Measurements from ENCODE around the gene NUAK1. TPM values are rescaled to one million over a fixed set of nuclear protein-coding genes. Genes with fewer than 3 reads are reported as not detected.

NUAK1 gene
- total RNA-seq, 1 donor = 21.7 TPM

GRCh38 chr12:106141003-106141402, 2.2 kb upstream of the NUAK1 start:
- H3K9me3 ChIP-seq (ENCODE audit: low read depth, low read length) = no peaks in the 10 kb centered on the region
- peaks cover 38% of the 10 kb centered on the region for H3K4me1 ChIP-seq (ENCODE audit: insufficient read depth, low read length)
- no peak overlapping the region for H3K27ac ChIP-seq (ENCODE audit: low read depth, low read length)
- H3K79me2 ChIP-seq (ENCODE audit: insufficient read depth, low read length) = peaks cover 40% of the 10 kb centered on the region
- H3K4me3 ChIP-seq (ENCODE audit: insufficient read depth, low read length) = peak overlapping the region; percentile 83
- H3K27me3 ChIP-seq (ENCODE audit: insufficient read depth, low read length) = no peaks in the 10 kb centered on the region
- no peak for DNase-seq (ENCODE audit: insufficient read length, low spot score, missing footprints)
- H3K36me3 ChIP-seq (ENCODE audit: insufficient read depth, low read length) = no peaks in the 10 kb centered on the region
- H4K20me1 ChIP-seq (ENCODE audit: insufficient read depth, low read length) = peaks cover 19% of the 10 kb centered on the region
- TF ChIP-seq CTCF (IDR thresholded peaks at IDR 0.05; ENCODE audit: extremely low read depth, low read depth, low read length) = no peak
- peak overlapping the region; percentile 88 for H3K4me2 ChIP-seq (ENCODE audit: insufficient read depth, low read length)
- H2AFZ ChIP-seq (ENCODE audit: low read length) = no peak overlapping the region

- no peak for TF ChIP-seq CTCF (IDR thresholded peaks at IDR 0.05; ENCODE audit: extremely low read depth, low read depth, low read length)
- peaks cover 42% of the 10 kb centered on the region for H3K4me1 ChIP-seq (ENCODE audit: insufficient read depth, low read length)
- no peak for DNase-seq (ENCODE audit: insufficient read length, low spot score, missing footprints)
- H3K4me2 ChIP-seq (ENCODE audit: insufficient read depth, low read length) = peak overlapping the region; percentile 88
- peak overlapping the region; percentile 75 for H3K27ac ChIP-seq (ENCODE audit: low read depth, low read length)
- H3K9me3 ChIP-seq (ENCODE audit: low read depth, low read length) = no peaks in the 10 kb centered on the region
- H2AFZ ChIP-seq (ENCODE audit: low read length) = peak overlapping the region; percentile 51
- H3K4me3 ChIP-seq (ENCODE audit: insufficient read depth, low read length) = peak overlapping the region; percentile 83
- peaks cover 45% of the 10 kb centered on the region for H3K79me2 ChIP-seq (ENCODE audit: insufficient read depth, low read length)
- no peaks in the 10 kb centered on the region for H3K27me3 ChIP-seq (ENCODE audit: insufficient read depth, low read length)
- no peaks in the 10 kb centered on the region for H3K36me3 ChIP-seq (ENCODE audit: insufficient read depth, low read length)
- H4K20me1 ChIP-seq (ENCODE audit: insufficient read depth, low read length) = peaks cover 19% of the 10 kb centered on the region
These were observed 1.7 kb upstream of the NUAK1 start for GRCh38 chr12:106140223-106140986.

- TF ChIP-seq CTCF (IDR thresholded peaks at IDR 0.05; ENCODE audit: extremely low read depth, low read depth, low read length) = no peak
- Histone ChIP-seq H4K20me1 (ENCODE audit: insufficient read depth, low read length) (peaks cover 18% of the 10 kb centered on the region), H3K9me3 (ENCODE audit: low read depth, low read length) (no peaks in the 10 kb centered on the region), H3K4me2 (ENCODE audit: insufficient read depth, low read length) (peak overlapping the region; percentile 88), H3K4me3 (ENCODE audit: insufficient read depth, low read length) (peak overlapping the region; percentile 83), H3K36me3 (ENCODE audit: insufficient read depth, low read length) (no peaks in the 10 kb centered on the region), H3K27me3 (ENCODE audit: insufficient read depth, low read length) (no peaks in the 10 kb centered on the region), H3K27ac (ENCODE audit: low read depth, low read length) (peak overlapping the region; percentile 75), H2AFZ (ENCODE audit: low read length) (peak overlapping the region; percentile 51), H3K79me2 (ENCODE audit: insufficient read depth, low read length) (peaks cover 45% of the 10 kb centered on the region), H3K4me1 (ENCODE audit: insufficient read depth, low read length) (peaks cover 46% of the 10 kb centered on the region)
- peak; percentile 95 for DNase-seq (ENCODE audit: insufficient read length, low spot score, missing footprints)
These were observed 843 bp upstream of the NUAK1 start for GRCh38 chr12:106139422-106140171.

GRCh38 chr12:106138357-106138632, 459 bp downstream of the NUAK1 start:
- no peak for DNase-seq (ENCODE audit: insufficient read length, low spot score, missing footprints)
- Histone ChIP-seq H3K27me3 (ENCODE audit: insufficient read depth, low read length) (no peaks in the 10 kb centered on the region), H3K27ac (ENCODE audit: low read depth, low read length) (no peak overlapping the region), H3K4me1 (ENCODE audit: insufficient read depth, low read length) (peaks cover 52% of the 10 kb centered on the region), H3K36me3 (ENCODE audit: insufficient read depth, low read length) (no peaks in the 10 kb centered on the region), H4K20me1 (ENCODE audit: insufficient read depth, low read length) (peaks cover 13% of the 10 kb centered on the region), H3K79me2 (ENCODE audit: insufficient read depth, low read length) (peaks cover 58% of the 10 kb centered on the region), H2AFZ (ENCODE audit: low read length) (peak overlapping the region; percentile 37), H3K4me3 (ENCODE audit: insufficient read depth, low read length) (peak overlapping the region; percentile 83), H3K4me2 (ENCODE audit: insufficient read depth, low read length) (peak overlapping the region; percentile 88), H3K9me3 (ENCODE audit: low read depth, low read length) (no peaks in the 10 kb centered on the region)
- TF ChIP-seq CTCF (IDR thresholded peaks at IDR 0.05; ENCODE audit: extremely low read depth, low read depth, low read length) = no peak

Data from osteoblast (primary cell).